ENCODE data around the gene ADSS2. TPM values are rescaled to one million over a fixed set of nuclear protein-coding genes. Genes with fewer than 3 reads are reported as not detected.

The ADSS2 gene
- total and polyA plus RNA-seq, 2 of the 4 experiments (the other 2 are of a cell fraction): 14.9 to 30.1 TPM

DNA sequence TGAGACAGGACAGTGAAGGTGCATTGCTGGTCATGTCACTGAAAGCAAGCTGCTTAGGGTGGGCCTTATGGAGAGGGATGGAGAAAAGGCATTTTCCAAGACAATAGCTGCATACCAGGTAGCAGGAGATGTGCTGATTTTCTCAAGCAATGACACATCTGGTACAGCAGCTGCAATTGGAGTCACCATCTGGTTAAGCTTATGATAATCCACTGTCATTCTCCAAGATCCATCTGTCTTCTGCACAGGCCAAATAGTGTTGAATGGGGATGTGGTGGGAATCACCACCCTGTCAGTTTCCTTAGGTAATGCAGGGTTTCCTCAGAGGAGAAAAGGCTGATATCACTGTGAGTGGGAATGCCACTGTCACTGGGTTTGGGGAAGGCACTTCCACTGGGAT is 54.6 kb downstream of the ADSS2 start:
- Histone ChIP-seq H3K4me3 (ENCODE audit: insufficient read depth, low read depth, low read length) (no peak overlapping the region), H2AK9ac (replicated peaks; ENCODE audit: low read depth, low read length, poor library complexity) (no peak overlapping the region), H3K9me1 (ENCODE audit: insufficient read depth, low read length) (no peaks in the 10 kb centered on the region), H2AK5ac (ENCODE audit: low read depth, low read length) (no peak overlapping the region), H4K8ac (ENCODE audit: low read depth in 2 of 2, low read length in 2 of 2) (no peak overlapping the region), H2BK120ac (ENCODE audit: low read depth, low read length) (no peak overlapping the region), H2BK5ac (ENCODE audit: low read depth, low read length, poor library complexity, severe bottlenecking) (no peak overlapping the region), H3K4me1 (ENCODE audit: control insufficient read depth, insufficient read depth, low read length) (no peaks in the 10 kb centered on the region), H3K36me3 (ENCODE audit: control insufficient read depth, insufficient read depth, low read length) (peaks cover 4% of the 10 kb centered on the region), H3K9me3 (ENCODE audit: control insufficient read depth, insufficient read depth, low read length) (peaks cover 4% of the 10 kb centered on the region), H4K20me1 (ENCODE audit: insufficient read depth, low read length) (no peaks in the 10 kb centered on the region), H3K56ac (ENCODE audit: extremely low read depth, insufficient read depth, low read length) (no peak overlapping the region), H3K9ac (ENCODE audit: low read depth, low read length) (no peak overlapping the region), H3K4me2 (ENCODE audit: low read depth, low read length) (no peak overlapping the region), H3K18ac (ENCODE audit: low read depth, low read length) (no peak overlapping the region), H4K91ac (ENCODE audit: insufficient read depth, low read depth, low read length) (no peak overlapping the region), H3K4ac (ENCODE audit: low read depth, low read length) (no peak overlapping the region), H2AFZ (replicated peaks; ENCODE audit: low read length, poor library complexity) (no peak overlapping the region), H2BK20ac (ENCODE audit: low read depth, low read length) (no peak overlapping the region), H4K5ac (ENCODE audit: low read depth, low read length) (no peak overlapping the region), H3K27ac (ENCODE audit: insufficient read depth, low read length) (no peak overlapping the region), H2BK15ac (ENCODE audit: low read depth, low read length) (no peak overlapping the region), H3K23ac (ENCODE audit: low read depth, low read length) (no peak overlapping the region), H3K27me3 (ENCODE audit: control insufficient read depth, insufficient read depth, low read length) (no peaks in the 10 kb centered on the region), H3K79me1 (ENCODE audit: low read depth in 1 of 2, low read length in 2 of 2) (no peaks in the 10 kb centered on the region), H3K14ac (replicated peaks; ENCODE audit: low read depth, low read length) (no peak overlapping the region)
- in situ Hi-C loops (cut with MboI; ENCODE audit: low sequenced_read_pairs): no loop called here
- CTCF ChIA-PET: no interaction called here
- no TSS peak for BruUV-seq (replicated peaks)
- no peak for TF ChIP-seq MAZ (IDR thresholded peaks at IDR 0.05; ENCODE audit: borderline replicate concordance, low read depth, low read length)
- TF ChIP-seq RFX5 (IDR thresholded peaks at IDR 0.05; ENCODE audit: low read depth, low read length): no peak
- TF ChIP-seq MXI1 (IDR thresholded peaks at IDR 0.05; ENCODE audit: borderline replicate concordance, low read depth, low read length): no peak
- no peak for TF ChIP-seq CHD1 (IDR thresholded peaks at IDR 0.05; ENCODE audit: low read depth, low read length)
- no peak for TF ChIP-seq POLR2A (IDR thresholded peaks at IDR 0.05; ENCODE audit: low read depth, low read length)
- TF ChIP-seq CTCF (conservative IDR thresholded peaks at IDR 0.05; ENCODE audit: low read depth, low read length): no peak
- no peak for TF ChIP-seq FOS (IDR thresholded peaks at IDR 0.05; ENCODE audit: low read depth, low read length)
- TF ChIP-seq, protein P1, sequence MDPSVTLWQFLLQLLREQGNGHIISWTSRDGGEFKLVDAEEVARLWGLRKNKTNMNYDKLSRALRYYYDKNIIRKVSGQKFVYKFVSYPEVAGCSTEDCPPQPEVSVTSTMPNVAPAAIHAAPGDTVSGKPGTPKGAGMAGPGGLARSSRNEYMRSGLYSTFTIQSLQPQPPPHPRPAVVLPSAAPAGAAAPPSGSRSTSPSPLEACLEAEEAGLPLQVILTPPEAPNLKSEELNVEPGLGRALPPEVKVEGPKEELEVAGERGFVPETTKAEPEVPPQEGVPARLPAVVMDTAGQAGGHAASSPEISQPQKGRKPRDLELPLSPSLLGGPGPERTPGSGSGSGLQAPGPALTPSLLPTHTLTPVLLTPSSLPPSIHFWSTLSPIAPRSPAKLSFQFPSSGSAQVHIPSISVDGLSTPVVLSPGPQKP (IDR thresholded peaks at IDR 0.05; ENCODE audit: borderline replicate concordance, low read depth, low read length): no peak
- TF ChIP-seq MAFK (IDR thresholded peaks at IDR 0.05; ENCODE audit: low read depth, low read length): no peak
- no peak for TF ChIP-seq RAD21 (IDR thresholded peaks at IDR 0.05; ENCODE audit: low read length)
- TF ChIP-seq CEBPB (IDR thresholded peaks at IDR 0.05; ENCODE audit: low read depth, low read length): no peak
- no peak for TF ChIP-seq BHLHE40 (IDR thresholded peaks at IDR 0.05; ENCODE audit: low read depth, low read length)
- TF ChIP-seq USF2 (IDR thresholded peaks at IDR 0.05; ENCODE audit: low read depth, low read length): no peak
- no peak for TF ChIP-seq RCOR1 (IDR thresholded peaks at IDR 0.05; ENCODE audit: insufficient replicate concordance, low read length)
- TF ChIP-seq SMC3 (IDR thresholded peaks at IDR 0.05; ENCODE audit: low read depth, low read length): no peak
- TF ChIP-seq NFE2L2 (IDR thresholded peaks at IDR 0.05; ENCODE audit: low read depth, low read length): no peak
- ATAC-seq (ENCODE audit: low read depth) (no peak), DNase-seq (no peak)
- POLR2A ChIA-PET (ENCODE audit: unreplicated experiment): no interaction called here
- intact Hi-C loops (cut with micrococcal nuclease): no loop called here
- dilution Hi-C loops (cut with HindIII; ENCODE audit: low sequenced_read_pairs, unreplicated experiment): no loop called here

Measured in IMR-90 (cell line).